SK-N-SH treated with all-trans-retinoic acid at 6 μM for 48 hours (cell line): Measurements from ENCODE around the gene ARRDC3.
"Not testable (repeated sequence)": the region's sequence is repeated elsewhere in the genome, so short reads cannot be mapped to it uniquely, and the experiment has no call there.

ENCODE experiments used
- ATAC-seq: fragments of 200-7000 bp; cut with Tn5 transposase; 3 replicates; pipeline ENCODE4 v1.9.1; 2020; ENCODE audit warnings: mild to moderate bottlenecking, moderate library complexity
- ARNTL ChIP-seq: fragments of 450-650 bp; formaldehyde crosslinking; IDR thresholded peaks from 2 replicates; pipeline ENCODE4 v1.5.0; 2020; ENCODE audit warnings: low read depth, mild to moderate bottlenecking, moderate library complexity, borderline replicate concordance
- BACH2 ChIP-seq: fragments of 250-450 bp; sonication (Bioruptor Pico); IDR thresholded peaks from 2 replicates; pipeline ENCODE4 v1.9.0; 2021; ENCODE audit warnings: mild to moderate bottlenecking, borderline replicate concordance
- CREB5 ChIP-seq: fragments of 250-450 bp; sonication (Bioruptor Pico); IDR thresholded peaks from 2 replicates; pipeline ENCODE4 v1.5.1; 2020; ENCODE audit warnings: low read depth, mild to moderate bottlenecking, moderate library complexity
- CSDC2 ChIP-seq: fragments of 250-450 bp; sonication (Bioruptor Pico); IDR thresholded peaks from 2 replicates; pipeline ENCODE4 v1.5.0; 2020; ENCODE audit warnings: mild to moderate bottlenecking, moderate library complexity
- CSRNP3 ChIP-seq: fragments of 250-450 bp; sonication (Bioruptor Pico); IDR thresholded peaks from 2 replicates; pipeline ENCODE4 v1.5.1; 2021; ENCODE audit warnings: mild to moderate bottlenecking, moderate library complexity
- GLIS3 ChIP-seq: fragments of 250-450 bp; sonication (Bioruptor Pico); IDR thresholded peaks from 2 replicates; pipeline ENCODE4 v1.5.0; 2020; ENCODE audit warnings: mild to moderate bottlenecking, moderate library complexity
- ISL1 ChIP-seq: fragments of 250-450 bp; sonication (Bioruptor Pico); IDR thresholded peaks from 2 replicates; pipeline ENCODE4 v2.1.2; 2022; ENCODE audit warnings: mild to moderate bottlenecking, moderate library complexity
- OSR1 ChIP-seq: fragments of 250-450 bp; sonication (Bioruptor Pico); IDR thresholded peaks from 2 replicates; pipeline ENCODE4 v1.8.0; 2022; ENCODE audit warnings: moderate library complexity, mild to moderate bottlenecking, inconsistent platforms
- PATZ1 ChIP-seq: fragments of 250-450 bp; sonication (Bioruptor Pico); IDR thresholded peaks from 2 replicates; pipeline ENCODE4 v1.8.0; 2020; ENCODE audit warnings: mild to moderate bottlenecking, moderate library complexity, borderline replicate concordance
- PPARA ChIP-seq: fragments of 250-450 bp; sonication (Bioruptor Pico); IDR thresholded peaks from 2 replicates; pipeline ENCODE4 v1.5.0; 2020; ENCODE audit warnings: mild to moderate bottlenecking, borderline replicate concordance
- RARB ChIP-seq: fragments of 250-450 bp; sonication (Bioruptor Pico); IDR thresholded peaks from 2 replicates; pipeline ENCODE4 v1.8.0; 2021; ENCODE audit warnings: mild to moderate bottlenecking, moderate library complexity
- TCF4 ChIP-seq: fragments of 250-450 bp; sonication (Bioruptor Pico); IDR thresholded peaks from 2 replicates; pipeline ENCODE4 v1.8.0; 2021; ENCODE audit warnings: mild to moderate bottlenecking, moderate library complexity, borderline replicate concordance
- TOX ChIP-seq: fragments of 250-450 bp; sonication (Bioruptor Pico); IDR thresholded peaks from 2 replicates; pipeline ENCODE4 v1.8.0; 2021; ENCODE audit warnings: mild to moderate bottlenecking, moderate library complexity, borderline replicate concordance
- TSHZ2 ChIP-seq: fragments of 250-450 bp; sonication (Bioruptor Pico); IDR thresholded peaks from 2 replicates; pipeline ENCODE4 v1.5.0; 2020; ENCODE audit warnings: mild to moderate bottlenecking, moderate library complexity
- ZC3H10 ChIP-seq: fragments of 250-450 bp; sonication (Bioruptor Pico); IDR thresholded peaks from 2 replicates; pipeline ENCODE4 v1.5.1; 2021; ENCODE audit warnings: mild to moderate bottlenecking, moderate library complexity
- ZFP3 ChIP-seq: fragments of 250-450 bp; sonication (Bioruptor Pico); IDR thresholded peaks from 2 replicates; pipeline ENCODE4 v1.5.0; 2020; ENCODE audit warnings: mild to moderate bottlenecking, moderate library complexity
- ZFP30 ChIP-seq: fragments of 450-650 bp; formaldehyde crosslinking; IDR thresholded peaks from 2 replicates; pipeline ENCODE4 v1.5.0; 2022; ENCODE audit warnings: mild to moderate bottlenecking, moderate library complexity
- ZNF565 ChIP-seq: fragments of 450-650 bp; formaldehyde crosslinking; conservative IDR thresholded peaks from 2 replicates; pipeline ENCODE4 v1.5.0; 2020; ENCODE audit warnings: low read depth, mild to moderate bottlenecking, moderate library complexity
- ZNF70 ChIP-seq: fragments of 450-650 bp; formaldehyde crosslinking; IDR thresholded peaks from 2 replicates; pipeline ENCODE4 v1.5.0; 2020; ENCODE audit warnings: mild to moderate bottlenecking, moderate library complexity
- ZNF8 ChIP-seq: fragments of 450-650 bp; formaldehyde crosslinking; IDR thresholded peaks from 2 replicates; pipeline ENCODE4 v1.5.0; 2020; ENCODE audit warnings: mild to moderate bottlenecking, moderate library complexity
- TF ChIP-seq, protein P1 (sequence below): fragments of 250-450 bp; sonication (Bioruptor Pico); IDR thresholded peaks from 2 replicates; pipeline ENCODE4 v1.8.0; 2021; ENCODE audit warnings: low read depth, mild to moderate bottlenecking, moderate library complexity, borderline replicate concordance

Gene ARRDC3

DNA sequence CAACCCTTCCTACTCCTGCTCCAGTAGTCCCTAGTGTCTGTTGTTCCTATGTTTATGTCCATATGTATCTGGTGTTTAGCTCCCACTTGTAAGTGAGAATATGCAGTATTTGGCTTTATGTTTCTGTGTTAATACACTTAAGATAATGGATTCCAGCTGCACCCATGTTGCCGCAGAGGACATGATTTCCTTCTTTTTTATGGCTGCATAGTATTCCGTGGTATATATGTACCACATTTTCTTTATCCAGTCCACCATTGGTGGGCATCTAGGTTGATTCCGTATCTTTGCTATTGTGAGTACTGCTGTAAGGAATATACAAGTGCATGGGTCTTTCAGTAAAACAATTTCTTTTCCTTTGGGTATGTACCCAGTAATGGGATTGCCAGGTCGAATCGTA, 5.2 kb upstream of the ARRDC3 start:
- TF ChIP-seq ZNF8 (CRISPR knock-in tag) (peak; percentile 51; the same call in 1 of the 2 replicates), ISL1 (CRISPR knock-in tag) (no peak)
- no peak for ATAC-seq

DNA sequence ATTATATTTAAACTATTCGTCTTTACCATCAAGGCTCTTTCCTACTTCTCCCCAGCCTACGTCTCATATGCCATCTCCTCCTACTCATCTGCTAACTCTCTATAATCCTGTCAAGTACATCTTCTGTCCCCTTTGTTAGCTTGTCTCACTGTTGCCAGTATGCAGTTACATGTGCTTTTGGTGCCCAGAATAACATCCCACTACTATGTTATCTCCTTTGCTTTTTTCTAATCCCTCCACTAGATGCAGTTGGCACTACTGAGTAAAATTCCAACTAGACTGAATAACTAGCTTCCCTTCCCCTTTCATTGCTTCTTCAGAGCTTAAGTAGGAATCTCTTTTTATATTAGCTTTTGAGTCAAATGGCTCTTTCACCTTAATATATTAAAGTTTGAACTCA, 3.0 kb upstream of the ARRDC3 start:
- no peak for TF ChIP-seq CREB5 (CRISPR knock-in tag)
- no peak for TF ChIP-seq ISL1 (CRISPR knock-in tag)
- no peak for TF ChIP-seq OSR1
- no peak for ATAC-seq

GRCh38 chr5:91385596-91385995, 2.5 kb upstream of the ARRDC3 start:
- not testable (repeated sequence) for ATAC-seq

DNA sequence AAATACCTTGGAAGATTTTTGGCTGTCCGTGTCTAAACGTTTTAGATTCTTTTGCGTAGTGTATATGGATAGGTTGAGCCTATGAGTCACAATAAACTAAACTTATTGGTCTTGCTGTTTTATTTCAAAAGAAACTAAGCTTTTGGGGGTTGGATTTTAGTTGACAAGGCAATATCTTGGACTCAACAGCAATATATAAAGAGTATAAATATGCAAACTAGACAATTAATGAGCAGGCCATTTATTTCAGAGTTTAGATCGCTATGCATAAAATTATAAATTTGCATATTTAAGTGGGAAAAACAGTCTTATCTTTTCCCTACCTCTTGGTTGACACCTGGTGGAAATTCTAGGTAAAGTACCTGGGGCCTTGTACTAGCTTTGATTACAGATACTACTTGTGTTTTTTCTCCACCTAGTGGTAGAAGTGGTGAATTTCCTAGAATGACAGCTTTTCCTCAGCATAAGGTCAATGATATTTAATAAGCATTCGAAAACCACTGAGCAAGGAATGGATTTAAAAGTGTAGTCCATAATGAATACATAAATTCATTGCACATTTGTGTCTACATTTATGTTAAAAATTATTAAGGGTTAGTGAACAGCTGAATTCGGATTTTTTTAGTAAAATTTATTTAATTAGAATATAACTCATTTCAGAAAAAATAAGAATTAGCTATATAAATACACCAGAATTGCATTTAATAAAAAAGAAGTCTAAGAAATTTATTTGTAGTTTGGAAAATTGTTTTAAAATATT, 1.7 kb upstream of the ARRDC3 start:
- no peak for ATAC-seq
- TF ChIP-seq CSDC2 (CRISPR knock-in tag) = no peak
- TF ChIP-seq OSR1 = no peak
- no peak for TF ChIP-seq GLIS3
- no peak for TF ChIP-seq ZNF8 (CRISPR knock-in tag)
- TF ChIP-seq ZNF565 (CRISPR knock-in tag) = no peak
- no peak for TF ChIP-seq RARB
- no peak for TF ChIP-seq ZC3H10 (CRISPR knock-in tag)

- TF ChIP-seq TOX (CRISPR knock-in tag) = no peak
- no peak for TF ChIP-seq RARB
- TF ChIP-seq TCF4 (CRISPR knock-in tag) = no peak
- TF ChIP-seq CSDC2 (CRISPR knock-in tag) = no peak
- TF ChIP-seq ARNTL (CRISPR knock-in tag) = no peak
- no peak for TF ChIP-seq ZC3H10 (CRISPR knock-in tag)
- TF ChIP-seq ZFP3 (CRISPR knock-in tag) = no peak
- TF ChIP-seq BACH2 (CRISPR knock-in tag) = no peak
- no peak for TF ChIP-seq CSRNP3 (CRISPR knock-in tag)
- no peak for TF ChIP-seq ISL1 (CRISPR knock-in tag)
- no peak for TF ChIP-seq PPARA (CRISPR knock-in tag)
- TF ChIP-seq PATZ1 = no peak
- no peak for TF ChIP-seq ZNF70 (CRISPR knock-in tag)
- no peak for TF ChIP-seq ZNF8 (CRISPR knock-in tag)
- TF ChIP-seq, protein P1, sequence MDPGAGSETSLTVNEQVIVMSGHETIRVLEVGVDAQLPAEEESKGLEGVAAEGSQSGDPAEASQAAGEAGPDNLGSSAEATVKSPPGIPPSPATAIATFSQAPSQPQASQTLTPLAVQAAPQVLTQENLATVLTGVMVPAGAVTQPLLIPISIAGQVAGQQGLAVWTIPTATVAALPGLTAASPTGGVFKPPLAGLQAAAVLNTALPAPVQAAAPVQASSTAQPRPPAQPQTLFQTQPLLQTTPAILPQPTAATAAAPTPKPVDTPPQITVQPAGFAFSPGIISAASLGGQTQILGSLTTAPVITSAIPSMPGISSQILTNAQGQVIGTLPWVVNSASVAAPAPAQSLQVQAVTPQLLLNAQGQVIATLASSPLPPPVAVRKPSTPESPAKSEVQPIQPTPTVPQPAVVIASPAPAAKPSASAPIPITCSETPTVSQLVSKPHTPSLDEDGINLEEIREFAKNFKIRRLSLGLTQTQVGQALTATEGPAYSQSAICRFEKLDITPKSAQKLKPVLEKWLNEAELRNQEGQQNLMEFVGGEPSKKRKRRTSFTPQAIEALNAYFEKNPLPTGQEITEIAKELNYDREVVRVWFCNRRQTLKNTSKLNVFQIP = no peak
- TF ChIP-seq ZNF565 (CRISPR knock-in tag) = no peak
- no peak for TF ChIP-seq TSHZ2
- TF ChIP-seq CREB5 (CRISPR knock-in tag) = no peak
- TF ChIP-seq OSR1 = no peak
- no peak for TF ChIP-seq ZFP30
- TF ChIP-seq, all 23 proteins: peak for 0
- ATAC-seq = no peak
Measured at GRCh38 chr5:91383956-91384300, 811 bp upstream of the ARRDC3 start.
